Liver (tissue), 3 donors: ENCODE measurements around the gene PTPRN2.

Experiments
- JUND ChIP-seq, 2 donors: IDR thresholded peaks; 2 replicates each; pipeline ENCODE4 v1.6.1; 2016; ENCODE audit warnings: antibody characterized with exemption in 2 of 2
- RAD21 ChIP-seq, 2 donors: IDR thresholded peaks; 2 replicates each; pipeline ENCODE4 v1.6.1; 2016; ENCODE audit warnings: antibody characterized with exemption in 2 of 2, mild to moderate bottlenecking in 2 of 2
- TF ChIP-seq, protein P1 (sequence below): fragments of 150-350 bp; IDR thresholded peaks from 2 replicates; pipeline ENCODE4 v1.5.1; 2017; ENCODE audit warnings: improper control_type of control experiment, low read depth, low read length; ENCODE audit not compliant: missing input control
- donor health status: healthy.
- donor health status: healthy.

DNA sequence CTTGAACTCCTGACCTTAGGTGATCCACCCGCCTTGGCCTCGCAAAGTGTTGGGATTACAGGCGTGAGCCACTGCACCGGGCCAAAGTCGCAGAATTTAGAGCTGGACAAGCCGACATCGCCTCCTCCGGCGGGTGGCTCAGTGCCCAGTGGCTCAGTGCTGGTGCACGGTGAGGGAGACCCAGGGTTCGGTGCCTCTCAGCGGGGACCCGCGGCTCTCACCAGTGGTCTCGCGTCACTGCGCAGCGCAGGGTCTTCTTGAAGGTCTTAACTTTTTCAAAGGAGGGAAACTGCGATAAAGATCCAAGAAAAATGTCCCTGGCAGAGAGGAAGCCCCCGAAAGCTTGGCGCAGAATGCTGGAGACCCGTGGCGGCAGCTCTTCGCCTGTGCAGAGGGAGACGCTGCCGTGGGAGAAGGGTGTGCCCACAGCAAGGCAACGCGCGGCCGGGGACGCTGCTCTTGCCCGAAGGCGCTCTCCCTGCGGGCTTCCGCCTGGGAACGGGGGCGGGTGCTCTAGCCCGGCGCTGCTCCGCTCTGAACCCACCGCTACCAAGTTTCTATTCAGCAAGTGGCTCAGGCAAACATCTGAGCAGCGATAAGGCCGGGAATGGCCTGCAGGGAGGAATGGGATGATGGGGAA is 926.5 kb downstream of the PTPRN2 start:
- TF ChIP-seq RAD21 (IDR thresholded peaks at IDR 0.05), result no peak
- no peak for TF ChIP-seq JUND (IDR thresholded peaks at IDR 0.05)
- TF ChIP-seq, protein P1, sequence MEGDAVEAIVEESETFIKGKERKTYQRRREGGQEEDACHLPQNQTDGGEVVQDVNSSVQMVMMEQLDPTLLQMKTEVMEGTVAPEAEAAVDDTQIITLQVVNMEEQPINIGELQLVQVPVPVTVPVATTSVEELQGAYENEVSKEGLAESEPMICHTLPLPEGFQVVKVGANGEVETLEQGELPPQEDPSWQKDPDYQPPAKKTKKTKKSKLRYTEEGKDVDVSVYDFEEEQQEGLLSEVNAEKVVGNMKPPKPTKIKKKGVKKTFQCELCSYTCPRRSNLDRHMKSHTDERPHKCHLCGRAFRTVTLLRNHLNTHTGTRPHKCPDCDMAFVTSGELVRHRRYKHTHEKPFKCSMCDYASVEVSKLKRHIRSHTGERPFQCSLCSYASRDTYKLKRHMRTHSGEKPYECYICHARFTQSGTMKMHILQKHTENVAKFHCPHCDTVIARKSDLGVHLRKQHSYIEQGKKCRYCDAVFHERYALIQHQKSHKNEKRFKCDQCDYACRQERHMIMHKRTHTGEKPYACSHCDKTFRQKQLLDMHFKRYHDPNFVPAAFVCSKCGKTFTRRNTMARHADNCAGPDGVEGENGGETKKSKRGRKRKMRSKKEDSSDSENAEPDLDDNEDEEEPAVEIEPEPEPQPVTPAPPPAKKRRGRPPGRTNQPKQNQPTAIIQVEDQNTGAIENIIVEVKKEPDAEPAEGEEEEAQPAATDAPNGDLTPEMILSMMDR, result no peak
